Suppressor macrophage treated with lipopolysaccharide for 1 hour (primary cell): Measurements from ENCODE around the gene SPRY2.
"Not testable (repeated sequence)": the region's sequence is repeated elsewhere in the genome, so short reads cannot be mapped to it uniquely, and the experiment has no call there.

Experiments used
- DNase-seq, 3 donors: peaks; one replicate each; pipeline ENCODE4 v3.0.0-alpha.2; 2020 to 2022

The SPRY2 gene

GRCh38 chr13:80348750-80349149 lies 7.8 kb upstream of the SPRY2 start:
- DNase-seq, result no peak

GRCh38 chr13:80348314-80348713 lies 7.4 kb upstream of the SPRY2 start:
- no peak for DNase-seq

- DNase-seq, result no peak
Measured at GRCh38 chr13:80345771-80346510, 5.0 kb upstream of the SPRY2 start.

- not testable (repeated sequence) for DNase-seq
Measured at GRCh38 chr13:80344032-80344431, 3.1 kb upstream of the SPRY2 start.

- DNase-seq, result peak; percentile 77 to 94 (median 88)
Measured at GRCh38 chr13:80342471-80343371, 1.8 kb upstream of the SPRY2 start.

- peak in 1 of 3 donors; percentile 29 for DNase-seq
Measured at GRCh38 chr13:80341756-80342370, 937 bp upstream of the SPRY2 start.

GRCh38 chr13:80340651-80341100 lies 250 bp downstream of the SPRY2 start:
- DNase-seq, result peak; percentile 91 to 96 (median 93)

- peak; percentile 47 to 73 (median 48) for DNase-seq
Measured at GRCh38 chr13:80339912-80340650, 845 bp downstream of the SPRY2 start.

- DNase-seq, result peak in 1 of 3 donors; percentile 15
Measured at GRCh38 chr13:80339563-80339911, 1.4 kb downstream of the SPRY2 start.

GRCh38 chr13:80338781-80339562 lies 2.0 kb downstream of the SPRY2 start:
- peak; percentile 71 to 79 (median 75) for DNase-seq

GRCh38 chr13:80337288-80338081 lies 3.4 kb downstream of the SPRY2 start:
- peak in 2 of 3 donors; percentile 17 to 42 for DNase-seq

- DNase-seq, result no peak
Measured at GRCh38 chr13:80336776-80337287, 4.1 kb downstream of the SPRY2 start.

GRCh38 chr13:80336370-80336769 lies 4.6 kb downstream of the SPRY2 start:
- DNase-seq, result no peak

- peak in 1 of 3 donors; percentile 25 for DNase-seq
Measured at GRCh38 chr13:80334597-80335260, 6.2 kb downstream of the SPRY2 start.

- DNase-seq, result no peak
Measured at GRCh38 chr13:80331984-80332383, 8.9 kb downstream of the SPRY2 start.

GRCh38 chr13:80329250-80329649 lies 11.7 kb downstream of the SPRY2 start:
- DNase-seq, result no peak

GRCh38 chr13:80319004-80319403 lies 21.9 kb downstream of the SPRY2 start:
- DNase-seq, result no peak

- DNase-seq, result no peak
Measured at GRCh38 chr13:80314711-80315653, 25.9 kb downstream of the SPRY2 start.
